ENCODE data around the gene GIGYF2.

The GIGYF2 gene

DNA sequence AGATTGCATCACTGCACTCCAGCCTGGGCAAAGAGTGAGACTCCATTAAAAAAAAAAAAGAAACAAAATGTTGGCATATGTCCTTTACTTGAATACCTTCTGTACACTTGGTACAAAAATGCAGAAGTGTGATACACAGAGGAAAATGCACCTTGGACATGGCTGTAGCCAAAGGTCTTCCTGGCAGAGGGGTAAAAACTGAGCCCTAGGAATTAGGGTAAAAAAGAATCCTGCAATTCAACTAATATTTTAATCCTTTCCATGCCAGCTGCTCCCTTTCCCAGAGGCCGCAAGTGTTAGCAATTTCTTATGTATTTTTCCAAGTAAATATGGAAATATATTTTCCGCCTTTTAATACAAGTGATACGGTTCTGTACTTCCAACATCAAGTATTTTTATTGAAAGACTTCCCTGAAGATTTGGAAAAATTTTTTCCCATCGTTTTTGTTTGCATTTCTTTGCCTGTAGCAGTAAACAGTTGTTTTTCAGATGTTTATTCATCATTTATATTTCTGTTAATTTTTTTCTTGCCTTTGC is 53.1 kb downstream of the GIGYF2 start:
- no peak overlapping the region for H2AFZ ChIP-seq (ENCODE audit: low read depth, low read length)
- DNase-seq (no peak), ATAC-seq (ENCODE audit: insufficient read depth, low read depth) (no peak)
- H3K4me3 ChIP-seq (ENCODE audit: low read depth in 1 of 2, low read length in 2 of 2), result no peak overlapping the region
- H3K79me2 ChIP-seq (ENCODE audit: insufficient read depth, low read length), result no peaks in the 10 kb centered on the region
- no peak overlapping the region for H3K9ac ChIP-seq (ENCODE audit: low read depth, low read length)
- TF ChIP-seq, protein P1, sequence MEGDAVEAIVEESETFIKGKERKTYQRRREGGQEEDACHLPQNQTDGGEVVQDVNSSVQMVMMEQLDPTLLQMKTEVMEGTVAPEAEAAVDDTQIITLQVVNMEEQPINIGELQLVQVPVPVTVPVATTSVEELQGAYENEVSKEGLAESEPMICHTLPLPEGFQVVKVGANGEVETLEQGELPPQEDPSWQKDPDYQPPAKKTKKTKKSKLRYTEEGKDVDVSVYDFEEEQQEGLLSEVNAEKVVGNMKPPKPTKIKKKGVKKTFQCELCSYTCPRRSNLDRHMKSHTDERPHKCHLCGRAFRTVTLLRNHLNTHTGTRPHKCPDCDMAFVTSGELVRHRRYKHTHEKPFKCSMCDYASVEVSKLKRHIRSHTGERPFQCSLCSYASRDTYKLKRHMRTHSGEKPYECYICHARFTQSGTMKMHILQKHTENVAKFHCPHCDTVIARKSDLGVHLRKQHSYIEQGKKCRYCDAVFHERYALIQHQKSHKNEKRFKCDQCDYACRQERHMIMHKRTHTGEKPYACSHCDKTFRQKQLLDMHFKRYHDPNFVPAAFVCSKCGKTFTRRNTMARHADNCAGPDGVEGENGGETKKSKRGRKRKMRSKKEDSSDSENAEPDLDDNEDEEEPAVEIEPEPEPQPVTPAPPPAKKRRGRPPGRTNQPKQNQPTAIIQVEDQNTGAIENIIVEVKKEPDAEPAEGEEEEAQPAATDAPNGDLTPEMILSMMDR (IDR thresholded peaks at IDR 0.05; ENCODE audit: borderline replicate concordance, extremely low read depth, low read length, poor library complexity, severe bottlenecking), result no peak
- TF ChIP-seq EZH2 (IDR thresholded peaks at IDR 0.05; ENCODE audit: borderline replicate concordance, low read depth, low read length, severe bottlenecking), result no peak
- H3K27ac ChIP-seq (ENCODE audit: low read length), result no peak overlapping the region
- H3K27me3 ChIP-seq (ENCODE audit: insufficient read depth, low read length, poor library complexity), result no peaks in the 10 kb centered on the region
- no peaks in the 10 kb centered on the region for H4K20me1 ChIP-seq (ENCODE audit: insufficient read depth, low read length)
- no peaks in the 10 kb centered on the region for H3K9me3 ChIP-seq (ENCODE audit: insufficient read depth, low read length, severe bottlenecking)
- H3K36me3 ChIP-seq (ENCODE audit: insufficient read depth, low read length), result peaks cover 66% of the 10 kb centered on the region; the same call in 1 of the 2 replicates
- H3K4me1 ChIP-seq (ENCODE audit: insufficient read depth, low read length), result no peaks in the 10 kb centered on the region
- H3K4me2 ChIP-seq (ENCODE audit: insufficient read depth, low read length), result no peak overlapping the region

GRCh38 chr2:232757905-232758304 is 60.8 kb downstream of the GIGYF2 start:
- Histone ChIP-seq H3K9ac (ENCODE audit: low read depth, low read length) (no peak overlapping the region), H3K4me1 (ENCODE audit: insufficient read depth, low read length) (no peaks in the 10 kb centered on the region), H3K4me2 (ENCODE audit: insufficient read depth, low read length) (no peak overlapping the region), H4K20me1 (ENCODE audit: insufficient read depth, low read length) (peaks cover 2% of the 10 kb centered on the region; the same call in 1 of the 2 replicates), H3K9me3 (ENCODE audit: insufficient read depth, low read length, severe bottlenecking) (no peaks in the 10 kb centered on the region), H3K4me3 (ENCODE audit: low read depth in 1 of 2, low read length in 2 of 2) (no peak overlapping the region), H3K27ac (ENCODE audit: low read length) (no peak overlapping the region), H3K79me2 (ENCODE audit: insufficient read depth, low read length) (no peaks in the 10 kb centered on the region), H2AFZ (ENCODE audit: low read depth, low read length) (no peak overlapping the region), H3K36me3 (ENCODE audit: insufficient read depth, low read length) (peaks cover 68% of the 10 kb centered on the region), H3K27me3 (ENCODE audit: insufficient read depth, low read length, poor library complexity) (no peaks in the 10 kb centered on the region)
- no peak for ATAC-seq (ENCODE audit: insufficient read depth, low read depth)
- TF ChIP-seq, protein P1 (IDR thresholded peaks at IDR 0.05; ENCODE audit: borderline replicate concordance, extremely low read depth, low read length, poor library complexity, severe bottlenecking), result no peak
- no peak for TF ChIP-seq EZH2 (IDR thresholded peaks at IDR 0.05; ENCODE audit: borderline replicate concordance, low read depth, low read length, severe bottlenecking)
- no peak for DNase-seq

GRCh38 chr2:232761301-232761907 is 64.3 kb downstream of the GIGYF2 start:
- no peaks in the 10 kb centered on the region for H3K4me1 ChIP-seq (ENCODE audit: insufficient read depth, low read length)
- no peak overlapping the region for H2AFZ ChIP-seq (ENCODE audit: low read depth, low read length)
- no peaks in the 10 kb centered on the region for H3K79me2 ChIP-seq (ENCODE audit: insufficient read depth, low read length)
- TF ChIP-seq EZH2 (IDR thresholded peaks at IDR 0.05; ENCODE audit: borderline replicate concordance, low read depth, low read length, severe bottlenecking), result no peak
- TF ChIP-seq, protein P1 (IDR thresholded peaks at IDR 0.05; ENCODE audit: borderline replicate concordance, extremely low read depth, low read length, poor library complexity, severe bottlenecking), result peak; percentile 62
- peaks cover 2% of the 10 kb centered on the region; the same call in 1 of the 2 replicates for H4K20me1 ChIP-seq (ENCODE audit: insufficient read depth, low read length)
- H3K27me3 ChIP-seq (ENCODE audit: insufficient read depth, low read length, poor library complexity), result no peaks in the 10 kb centered on the region
- peaks cover 72% of the 10 kb centered on the region for H3K36me3 ChIP-seq (ENCODE audit: insufficient read depth, low read length)
- no peaks in the 10 kb centered on the region for H3K9me3 ChIP-seq (ENCODE audit: insufficient read depth, low read length, severe bottlenecking)
- no peak overlapping the region for H3K4me2 ChIP-seq (ENCODE audit: insufficient read depth, low read length)
- ATAC-seq (ENCODE audit: insufficient read depth, low read depth), result peak; percentile 62; the same call in 2 of the 3 replicates
- H3K9ac ChIP-seq (ENCODE audit: low read depth, low read length), result no peak overlapping the region
- H3K4me3 ChIP-seq (ENCODE audit: low read depth in 1 of 2, low read length in 2 of 2), result no peak overlapping the region
- H3K27ac ChIP-seq (ENCODE audit: low read length), result no peak overlapping the region
- peak; percentile 37 for DNase-seq
